ENCODE measurements around the gene HOXC11.

The HOXC11 gene

GRCh38 chr12:53972722-53973235, at the start of gene HOXC11:
TSS of gene HOXC11 (plus strand) at chr12:53973126. CDS start at chr12:53973242, 116 bp downstream.
- no peak for DNase-seq

- DNase-seq = no peak
Measured at GRCh38 chr12:53924521-53925405, 48.2 kb upstream of the HOXC11 start.

- DNase-seq = no peak
Measured at GRCh38 chr12:53927220-53928029, 45.5 kb upstream of the HOXC11 start.

- no peak for DNase-seq
Measured at GRCh38 chr12:53928054-53928835, 44.7 kb upstream of the HOXC11 start.

GRCh38 chr12:53929527-53929926, 43.4 kb upstream of the HOXC11 start:
- no peak for DNase-seq

GRCh38 chr12:53930591-53931255, 42.2 kb upstream of the HOXC11 start:
- DNase-seq = no peak

- no peak for DNase-seq
Measured at GRCh38 chr12:53931844-53932581, 40.9 kb upstream of the HOXC11 start.

GRCh38 chr12:53932915-53933314, 40.0 kb upstream of the HOXC11 start:
- no peak for DNase-seq

GRCh38 chr12:53935383-53936341, 37.3 kb upstream of the HOXC11 start:
- no peak for DNase-seq

- no peak for DNase-seq
Measured at GRCh38 chr12:53937099-53937498, 35.8 kb upstream of the HOXC11 start.

GRCh38 chr12:53937596-53938325, 35.2 kb upstream of the HOXC11 start:
- no peak for DNase-seq

GRCh38 chr12:53938326-53939140, 34.4 kb upstream of the HOXC11 start, which contains the start of gene HOXC13:
TSS of gene HOXC13 (plus strand) at chr12:53938831. CDS start at chr12:53938907, 76 bp downstream.
- DNase-seq = no peak

GRCh38 chr12:53939141-53940108, 33.5 kb upstream of the HOXC11 start:
- DNase-seq = no peak

- DNase-seq = no peak
Measured at GRCh38 chr12:53940443-53941014, 32.4 kb upstream of the HOXC11 start.

GRCh38 chr12:53941187-53941586, 31.7 kb upstream of the HOXC11 start:
- no peak for DNase-seq

GRCh38 chr12:53941750-53942149, 31.2 kb upstream of the HOXC11 start:
- DNase-seq = no peak

GRCh38 chr12:53942467-53942997, 30.4 kb upstream of the HOXC11 start:
- DNase-seq = no peak
